GM04504 (cell line): ENCODE results near the gene GATA5.

Experiments
- DNase-seq: peaks from one replicate; pipeline ENCODE4 v3.0.0-alpha.2; 2012; ENCODE audit warnings: low read depth

Gene GATA5

GRCh38 chr20:62475772-62476055 lies at the start of gene GATA5:
Gene GATA5, minus strand, starts transcription at chr20:62475995. Its CDS starts 474 bp downstream, at chr20:62475521.
- DNase-seq: no peak

- DNase-seq: no peak
Observed at GRCh38 chr20:62525014-62525413, 49.2 kb upstream of the GATA5 start.

- DNase-seq: no peak
Observed at GRCh38 chr20:62524505-62524911, 48.7 kb upstream of the GATA5 start.

DNA sequence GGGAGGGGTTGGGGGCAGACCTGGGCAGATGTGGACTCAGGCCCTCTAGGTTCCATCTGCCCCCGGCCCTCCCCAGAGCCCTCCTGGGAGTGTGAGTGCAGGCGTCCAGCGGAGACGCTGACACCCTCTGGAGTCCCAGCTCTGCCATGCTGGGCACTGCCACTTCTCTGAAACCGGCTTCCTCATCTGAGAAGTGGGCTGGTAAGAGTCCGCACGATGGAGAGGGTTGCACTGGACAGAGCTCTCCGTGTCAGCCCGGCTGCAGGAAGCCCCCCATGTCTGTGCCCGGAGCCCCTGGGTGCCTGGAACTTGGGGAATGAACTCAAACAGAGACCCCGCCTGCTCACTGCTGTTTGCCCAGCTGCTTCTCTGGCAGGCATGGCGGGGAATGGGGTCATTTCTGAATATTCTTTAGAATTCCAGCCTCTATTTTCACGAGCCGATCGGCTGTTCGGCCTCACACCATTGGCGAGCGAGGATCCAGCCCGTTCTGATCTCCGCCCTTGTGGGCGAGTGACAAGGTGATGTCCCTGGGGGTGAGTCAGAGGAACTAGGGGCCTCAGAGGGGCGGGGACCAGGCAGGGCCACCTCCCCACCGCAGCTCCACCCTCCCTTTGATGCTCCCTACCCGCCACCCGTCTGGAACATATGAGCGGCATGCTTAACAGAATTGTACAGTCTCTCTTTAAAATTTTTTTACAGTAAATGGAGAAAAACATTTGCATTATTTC lies 47.8 kb upstream of the GATA5 start:
- no peak for DNase-seq

DNA sequence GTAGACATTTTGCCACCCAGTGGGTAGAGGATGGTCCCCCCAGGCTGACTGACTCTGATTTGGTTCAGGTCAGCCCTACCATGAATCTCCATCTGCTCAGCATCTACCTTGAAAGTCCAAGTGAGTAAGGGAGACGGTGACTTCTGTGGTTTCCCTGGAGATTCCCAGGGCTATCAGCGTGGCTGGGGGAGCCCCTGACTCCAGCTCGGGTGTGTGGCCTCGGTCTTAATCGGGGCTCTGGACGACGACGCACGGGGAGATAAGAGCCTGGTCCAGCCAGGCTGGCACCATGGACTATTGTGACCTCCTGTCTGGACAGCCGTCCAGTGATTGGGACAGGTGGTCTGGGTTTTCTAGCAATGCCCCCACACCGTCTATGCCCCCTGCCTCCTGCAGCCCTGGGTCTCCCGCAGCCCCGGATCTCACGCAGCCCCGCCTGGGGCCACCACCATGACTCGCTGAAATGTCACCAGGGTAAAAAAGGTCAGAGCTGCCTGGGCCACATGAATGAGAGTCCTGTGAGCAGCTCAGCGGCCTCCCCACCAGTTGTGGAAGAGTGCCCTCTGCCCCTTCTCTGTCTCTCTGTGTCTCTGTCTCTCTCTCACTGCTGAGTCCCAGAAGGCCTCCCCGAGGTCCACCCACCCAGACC lies 47.1 kb upstream of the GATA5 start:
- no peak for DNase-seq

DNA sequence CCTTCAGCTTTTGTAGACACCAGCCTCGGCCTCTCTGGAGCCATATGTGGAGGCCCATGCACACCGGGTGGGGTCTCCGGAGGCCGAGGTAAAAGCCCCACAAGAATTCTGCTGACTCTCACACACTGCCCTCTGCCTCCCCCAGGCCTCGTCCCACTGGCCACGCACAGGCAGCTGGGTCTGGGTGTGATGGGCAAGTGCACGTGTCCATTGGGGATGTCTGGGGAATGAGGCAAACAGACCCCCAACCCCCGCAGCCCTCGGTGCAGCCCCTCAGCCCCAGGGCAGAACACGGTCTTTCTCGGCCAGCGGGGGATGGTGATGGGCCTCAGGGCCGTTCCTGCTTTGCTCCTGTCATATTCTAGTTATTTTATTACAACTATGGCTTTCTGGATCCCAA lies 44.0 kb upstream of the GATA5 start:
- DNase-seq: no peak

- DNase-seq: no peak
Observed at GRCh38 chr20:62518911-62519310, 43.1 kb upstream of the GATA5 start.

GRCh38 chr20:62517901-62518610 lies 42.3 kb upstream of the GATA5 start:
- no peak for DNase-seq

- no peak for DNase-seq
Observed at GRCh38 chr20:62517168-62517567, 41.4 kb upstream of the GATA5 start.

GRCh38 chr20:62516338-62516737 lies 40.5 kb upstream of the GATA5 start:
- no peak for DNase-seq

DNA sequence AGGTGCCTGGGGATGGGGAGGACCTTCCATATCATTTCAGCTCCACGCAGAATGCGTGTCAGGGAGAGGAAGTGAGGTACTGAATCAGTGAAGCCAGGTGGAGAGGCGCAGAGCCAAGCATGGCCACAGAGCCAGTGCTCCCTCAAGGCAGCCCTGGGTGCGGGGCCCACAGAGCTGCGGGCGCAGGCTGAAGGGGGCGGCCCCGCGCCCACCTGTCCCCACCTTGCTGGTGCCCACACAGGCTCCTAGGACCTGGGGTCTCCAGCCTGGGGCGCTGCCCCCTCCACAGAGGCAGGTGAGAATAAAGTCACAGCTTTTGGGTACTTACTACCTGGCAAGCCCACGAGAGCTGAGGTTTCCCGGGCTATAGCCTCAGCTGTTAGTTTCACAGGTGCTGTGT lies 40.0 kb upstream of the GATA5 start:
- DNase-seq: no peak

GRCh38 chr20:62515280-62515679 lies 39.5 kb upstream of the GATA5 start:
- DNase-seq: no peak

DNA sequence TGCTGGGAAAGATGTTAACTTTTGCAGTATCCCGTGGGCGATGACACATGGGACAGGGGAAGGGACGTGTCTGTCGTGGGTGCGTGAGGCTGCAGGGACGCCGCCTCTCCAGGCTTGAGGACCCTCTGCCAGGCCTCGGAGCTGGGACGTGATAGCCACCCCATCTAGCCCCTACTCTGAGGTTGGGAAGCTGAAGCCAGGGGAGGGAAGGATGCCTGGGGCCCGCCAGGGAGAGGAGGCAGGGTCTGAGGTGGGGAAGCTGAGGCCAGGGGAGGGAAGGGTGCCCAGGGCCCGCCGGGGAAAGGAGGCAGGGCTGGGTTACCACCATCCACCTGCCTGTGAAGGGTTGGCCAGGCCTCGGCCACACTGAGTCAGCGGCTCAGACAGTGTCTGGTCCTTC lies 38.2 kb upstream of the GATA5 start:
- no peak for DNase-seq

DNA sequence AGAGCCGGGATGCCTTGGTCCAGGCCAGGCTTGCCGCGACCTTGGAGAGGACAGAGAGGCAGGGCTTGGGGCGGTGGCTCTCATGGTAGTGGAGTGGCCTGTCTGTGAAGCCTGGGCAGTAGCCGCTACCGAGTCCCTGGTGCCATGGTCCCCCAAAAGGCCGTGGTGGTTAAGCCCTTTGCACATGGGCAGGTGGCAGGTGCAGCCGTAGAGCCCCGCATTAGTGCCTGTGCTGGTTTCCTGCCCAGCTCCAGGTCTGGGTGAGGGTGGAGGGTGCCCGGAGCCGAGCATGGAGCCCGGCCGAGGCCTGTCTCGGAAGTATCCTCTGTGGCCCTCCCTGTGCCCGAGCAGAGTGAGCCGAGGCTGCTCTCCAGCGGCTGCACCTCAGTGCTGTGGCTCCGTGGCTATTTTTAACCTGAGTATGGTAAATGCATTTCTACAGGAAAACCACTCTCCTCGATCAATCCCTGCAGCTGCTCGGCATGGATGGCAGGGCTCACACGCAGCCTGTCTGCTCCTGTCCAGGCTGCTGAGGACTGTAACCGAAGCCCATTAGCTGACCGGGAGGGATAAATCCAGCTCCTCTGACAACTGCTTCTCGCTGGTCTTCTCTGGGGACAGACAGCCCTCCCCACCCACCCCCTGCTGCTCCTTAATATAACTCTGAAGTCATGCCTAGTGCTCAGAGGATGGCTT lies 36.3 kb upstream of the GATA5 start:
- DNase-seq: no peak

- no peak for DNase-seq
Observed at GRCh38 chr20:62511300-62511914, 35.6 kb upstream of the GATA5 start.

GRCh38 chr20:62508641-62509051 lies 32.9 kb upstream of the GATA5 start:
- no peak for DNase-seq

DNA sequence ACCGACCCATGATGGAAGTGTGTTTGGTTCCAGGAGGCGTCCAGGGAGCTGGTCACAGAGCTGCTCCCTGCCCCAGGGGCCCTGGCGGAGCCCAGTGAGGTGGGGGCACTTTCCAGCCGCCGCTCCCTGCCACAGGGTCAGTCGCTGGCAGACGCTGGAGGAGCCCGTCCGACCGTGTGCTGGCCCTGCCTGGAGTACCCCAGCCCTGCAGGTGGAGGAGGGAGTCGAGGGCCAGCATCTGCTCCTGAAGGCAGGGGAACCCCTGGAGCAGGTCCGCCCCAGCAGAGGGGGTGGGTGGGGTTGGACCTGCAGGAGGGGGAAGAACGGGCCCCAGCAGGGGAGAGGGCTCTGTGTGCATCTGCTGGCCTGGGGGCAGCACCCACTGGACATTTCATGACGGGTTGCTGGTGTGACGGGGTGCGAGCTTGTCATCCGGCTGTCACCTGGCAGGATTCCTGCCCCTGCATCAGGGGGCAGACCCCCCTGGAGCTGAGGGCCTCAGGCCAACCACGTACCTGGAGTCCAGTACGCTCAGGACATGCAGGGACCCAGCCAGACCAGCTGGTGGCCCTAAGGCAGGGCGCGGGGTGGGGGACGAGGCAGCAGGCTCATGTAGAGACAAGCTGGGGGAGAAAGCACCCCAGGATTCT lies 32.3 kb upstream of the GATA5 start:
- no peak for DNase-seq

DNA sequence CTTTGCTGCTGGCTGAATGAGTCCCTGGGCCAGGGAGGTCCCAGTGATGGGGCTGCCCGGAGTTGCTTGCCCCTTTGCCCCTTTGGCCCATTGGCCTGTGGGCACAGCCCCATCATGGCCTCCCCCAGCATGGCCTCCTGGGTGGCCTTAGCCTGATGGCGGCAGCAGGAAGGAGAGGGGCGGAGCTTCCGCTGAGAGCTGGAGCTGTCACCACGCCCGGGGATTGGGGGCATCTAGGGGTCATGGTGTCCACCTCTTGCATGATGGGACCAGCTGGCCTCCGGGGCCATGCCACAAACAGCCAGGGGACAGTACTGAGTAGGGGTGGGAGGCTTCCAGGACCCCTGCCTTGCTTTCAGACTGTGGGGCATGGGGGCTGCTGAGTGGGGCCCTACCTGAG lies 31.5 kb upstream of the GATA5 start:
- no peak for DNase-seq

GRCh38 chr20:62506791-62507190 lies 31.0 kb upstream of the GATA5 start:
- no peak for DNase-seq

DNA sequence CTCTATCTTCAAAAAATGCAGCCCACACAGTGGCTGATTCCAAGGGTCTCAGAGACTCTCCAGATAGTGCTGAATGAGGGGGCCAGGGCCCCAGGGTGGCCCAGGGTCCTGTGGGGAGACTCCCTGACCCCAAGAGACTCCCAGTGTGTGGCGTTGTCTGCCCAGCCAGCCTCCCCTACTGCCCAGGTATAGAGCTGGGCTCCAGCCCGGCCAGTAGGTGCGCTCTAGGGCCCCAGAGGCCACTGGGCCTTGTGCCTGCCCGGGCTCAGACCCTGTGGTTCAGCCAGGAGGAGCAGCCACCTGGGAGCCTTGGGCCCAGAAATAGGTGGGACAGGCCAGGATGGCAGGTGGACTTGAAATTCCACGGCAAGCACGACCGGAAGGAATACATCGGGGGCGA lies 30.3 kb upstream of the GATA5 start:
- DNase-seq: no peak

DNA sequence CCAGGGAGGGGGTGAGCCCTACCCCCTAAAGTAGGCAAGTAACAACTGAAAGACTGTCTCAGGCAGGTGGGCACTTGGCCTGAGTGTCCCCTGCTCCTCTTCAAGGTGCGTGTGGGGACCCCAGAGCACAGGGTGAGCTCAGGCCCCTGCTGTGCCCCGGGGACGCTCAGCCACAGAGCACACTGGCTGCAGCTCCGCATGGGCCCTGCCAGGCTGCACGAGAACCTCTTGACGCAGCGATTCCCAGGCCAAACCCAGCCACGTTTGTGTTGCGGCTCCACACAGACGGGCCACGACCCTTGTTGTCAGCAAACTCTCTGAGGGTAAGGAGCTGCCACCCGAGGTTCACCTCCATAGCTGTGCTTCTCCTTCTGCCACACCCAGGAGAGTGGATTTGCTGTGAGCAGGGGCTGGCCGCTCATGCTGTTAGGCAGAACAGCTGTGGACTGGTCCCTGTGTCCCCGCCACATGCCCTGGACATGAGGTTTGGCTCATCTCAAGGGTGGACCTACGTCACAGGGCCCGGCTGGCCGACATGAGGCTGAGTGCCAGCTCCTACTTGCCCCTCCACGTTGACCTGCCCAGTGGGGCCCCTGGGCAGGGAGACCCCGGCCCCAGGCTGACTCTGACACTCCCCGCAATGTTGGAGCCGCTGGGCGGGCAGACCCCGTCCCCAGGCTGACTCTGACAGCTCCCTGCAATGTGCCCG lies 29.7 kb upstream of the GATA5 start:
- no peak for DNase-seq
